ENCODE measurements around the gene BBIP1.

DNA sequence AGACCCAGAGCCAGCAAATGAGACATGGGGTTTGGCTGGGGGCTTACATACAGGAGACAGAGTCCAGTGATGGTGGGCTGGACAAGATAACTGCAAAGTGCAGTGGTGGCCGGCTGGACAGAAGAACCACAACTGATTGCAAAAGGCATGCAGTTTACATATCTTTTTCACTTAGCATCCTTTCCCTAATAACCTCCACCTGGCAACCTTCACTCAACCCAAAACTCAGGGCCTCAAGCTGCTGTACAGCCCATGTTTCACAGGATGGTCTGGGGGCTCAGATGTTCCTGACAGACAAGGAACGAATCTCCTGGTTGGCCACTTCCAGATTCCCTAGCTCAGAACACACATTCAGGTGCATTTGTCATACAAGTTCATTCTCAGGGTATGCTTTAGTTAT is 55.0 kb downstream of the BBIP1 start:
- no peak for TF ChIP-seq POLR2AphosphoS5 (IDR thresholded peaks at IDR 0.05; ENCODE audit: low read depth)
- TF ChIP-seq EZH2 (IDR thresholded peaks at IDR 0.05; ENCODE audit: low read depth, unreplicated experiment) = no peak
- TF ChIP-seq, protein P1, sequence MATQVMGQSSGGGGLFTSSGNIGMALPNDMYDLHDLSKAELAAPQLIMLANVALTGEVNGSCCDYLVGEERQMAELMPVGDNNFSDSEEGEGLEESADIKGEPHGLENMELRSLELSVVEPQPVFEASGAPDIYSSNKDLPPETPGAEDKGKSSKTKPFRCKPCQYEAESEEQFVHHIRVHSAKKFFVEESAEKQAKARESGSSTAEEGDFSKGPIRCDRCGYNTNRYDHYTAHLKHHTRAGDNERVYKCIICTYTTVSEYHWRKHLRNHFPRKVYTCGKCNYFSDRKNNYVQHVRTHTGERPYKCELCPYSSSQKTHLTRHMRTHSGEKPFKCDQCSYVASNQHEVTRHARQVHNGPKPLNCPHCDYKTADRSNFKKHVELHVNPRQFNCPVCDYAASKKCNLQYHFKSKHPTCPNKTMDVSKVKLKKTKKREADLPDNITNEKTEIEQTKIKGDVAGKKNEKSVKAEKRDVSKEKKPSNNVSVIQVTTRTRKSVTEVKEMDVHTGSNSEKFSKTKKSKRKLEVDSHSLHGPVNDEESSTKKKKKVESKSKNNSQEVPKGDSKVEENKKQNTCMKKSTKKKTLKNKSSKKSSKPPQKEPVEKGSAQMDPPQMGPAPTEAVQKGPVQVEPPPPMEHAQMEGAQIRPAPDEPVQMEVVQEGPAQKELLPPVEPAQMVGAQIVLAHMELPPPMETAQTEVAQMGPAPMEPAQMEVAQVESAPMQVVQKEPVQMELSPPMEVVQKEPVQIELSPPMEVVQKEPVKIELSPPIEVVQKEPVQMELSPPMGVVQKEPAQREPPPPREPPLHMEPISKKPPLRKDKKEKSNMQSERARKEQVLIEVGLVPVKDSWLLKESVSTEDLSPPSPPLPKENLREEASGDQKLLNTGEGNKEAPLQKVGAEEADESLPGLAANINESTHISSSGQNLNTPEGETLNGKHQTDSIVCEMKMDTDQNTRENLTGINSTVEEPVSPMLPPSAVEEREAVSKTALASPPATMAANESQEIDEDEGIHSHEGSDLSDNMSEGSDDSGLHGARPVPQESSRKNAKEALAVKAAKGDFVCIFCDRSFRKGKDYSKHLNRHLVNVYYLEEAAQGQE (IDR thresholded peaks at IDR 0.05; ENCODE audit: unreplicated experiment) = no peak
- TF ChIP-seq CTCF (conservative IDR thresholded peaks at IDR 0.05; ENCODE audit: low read depth in 2 of 2) = no peak
- no peak for TF ChIP-seq STAT1 (IDR thresholded peaks at IDR 0.05; ENCODE audit: unreplicated experiment)
- TF ChIP-seq CREB1 (CRISPR knock-in tag; IDR thresholded peaks at IDR 0.05; ENCODE audit: low read depth) = no peak
- TF ChIP-seq NANOG (IDR thresholded peaks at IDR 0.05; ENCODE audit: borderline replicate concordance) = no peak
- TF ChIP-seq EZH2phosphoT487 (IDR thresholded peaks at IDR 0.05; ENCODE audit: unreplicated experiment) = no peak
- TF ChIP-seq JUNB (IDR thresholded peaks at IDR 0.05; ENCODE audit: unreplicated experiment) = no peak
- TF ChIP-seq, protein P2, sequence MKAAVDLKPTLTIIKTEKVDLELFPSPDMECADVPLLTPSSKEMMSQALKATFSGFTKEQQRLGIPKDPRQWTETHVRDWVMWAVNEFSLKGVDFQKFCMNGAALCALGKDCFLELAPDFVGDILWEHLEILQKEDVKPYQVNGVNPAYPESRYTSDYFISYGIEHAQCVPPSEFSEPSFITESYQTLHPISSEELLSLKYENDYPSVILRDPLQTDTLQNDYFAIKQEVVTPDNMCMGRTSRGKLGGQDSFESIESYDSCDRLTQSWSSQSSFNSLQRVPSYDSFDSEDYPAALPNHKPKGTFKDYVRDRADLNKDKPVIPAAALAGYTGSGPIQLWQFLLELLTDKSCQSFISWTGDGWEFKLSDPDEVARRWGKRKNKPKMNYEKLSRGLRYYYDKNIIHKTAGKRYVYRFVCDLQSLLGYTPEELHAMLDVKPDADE (IDR thresholded peaks at IDR 0.05) = no peak
- no peak for TF ChIP-seq ZNF331 (CRISPR knock-in tag; IDR thresholded peaks at IDR 0.05; ENCODE audit: low read depth)
- TF ChIP-seq, protein P3, sequence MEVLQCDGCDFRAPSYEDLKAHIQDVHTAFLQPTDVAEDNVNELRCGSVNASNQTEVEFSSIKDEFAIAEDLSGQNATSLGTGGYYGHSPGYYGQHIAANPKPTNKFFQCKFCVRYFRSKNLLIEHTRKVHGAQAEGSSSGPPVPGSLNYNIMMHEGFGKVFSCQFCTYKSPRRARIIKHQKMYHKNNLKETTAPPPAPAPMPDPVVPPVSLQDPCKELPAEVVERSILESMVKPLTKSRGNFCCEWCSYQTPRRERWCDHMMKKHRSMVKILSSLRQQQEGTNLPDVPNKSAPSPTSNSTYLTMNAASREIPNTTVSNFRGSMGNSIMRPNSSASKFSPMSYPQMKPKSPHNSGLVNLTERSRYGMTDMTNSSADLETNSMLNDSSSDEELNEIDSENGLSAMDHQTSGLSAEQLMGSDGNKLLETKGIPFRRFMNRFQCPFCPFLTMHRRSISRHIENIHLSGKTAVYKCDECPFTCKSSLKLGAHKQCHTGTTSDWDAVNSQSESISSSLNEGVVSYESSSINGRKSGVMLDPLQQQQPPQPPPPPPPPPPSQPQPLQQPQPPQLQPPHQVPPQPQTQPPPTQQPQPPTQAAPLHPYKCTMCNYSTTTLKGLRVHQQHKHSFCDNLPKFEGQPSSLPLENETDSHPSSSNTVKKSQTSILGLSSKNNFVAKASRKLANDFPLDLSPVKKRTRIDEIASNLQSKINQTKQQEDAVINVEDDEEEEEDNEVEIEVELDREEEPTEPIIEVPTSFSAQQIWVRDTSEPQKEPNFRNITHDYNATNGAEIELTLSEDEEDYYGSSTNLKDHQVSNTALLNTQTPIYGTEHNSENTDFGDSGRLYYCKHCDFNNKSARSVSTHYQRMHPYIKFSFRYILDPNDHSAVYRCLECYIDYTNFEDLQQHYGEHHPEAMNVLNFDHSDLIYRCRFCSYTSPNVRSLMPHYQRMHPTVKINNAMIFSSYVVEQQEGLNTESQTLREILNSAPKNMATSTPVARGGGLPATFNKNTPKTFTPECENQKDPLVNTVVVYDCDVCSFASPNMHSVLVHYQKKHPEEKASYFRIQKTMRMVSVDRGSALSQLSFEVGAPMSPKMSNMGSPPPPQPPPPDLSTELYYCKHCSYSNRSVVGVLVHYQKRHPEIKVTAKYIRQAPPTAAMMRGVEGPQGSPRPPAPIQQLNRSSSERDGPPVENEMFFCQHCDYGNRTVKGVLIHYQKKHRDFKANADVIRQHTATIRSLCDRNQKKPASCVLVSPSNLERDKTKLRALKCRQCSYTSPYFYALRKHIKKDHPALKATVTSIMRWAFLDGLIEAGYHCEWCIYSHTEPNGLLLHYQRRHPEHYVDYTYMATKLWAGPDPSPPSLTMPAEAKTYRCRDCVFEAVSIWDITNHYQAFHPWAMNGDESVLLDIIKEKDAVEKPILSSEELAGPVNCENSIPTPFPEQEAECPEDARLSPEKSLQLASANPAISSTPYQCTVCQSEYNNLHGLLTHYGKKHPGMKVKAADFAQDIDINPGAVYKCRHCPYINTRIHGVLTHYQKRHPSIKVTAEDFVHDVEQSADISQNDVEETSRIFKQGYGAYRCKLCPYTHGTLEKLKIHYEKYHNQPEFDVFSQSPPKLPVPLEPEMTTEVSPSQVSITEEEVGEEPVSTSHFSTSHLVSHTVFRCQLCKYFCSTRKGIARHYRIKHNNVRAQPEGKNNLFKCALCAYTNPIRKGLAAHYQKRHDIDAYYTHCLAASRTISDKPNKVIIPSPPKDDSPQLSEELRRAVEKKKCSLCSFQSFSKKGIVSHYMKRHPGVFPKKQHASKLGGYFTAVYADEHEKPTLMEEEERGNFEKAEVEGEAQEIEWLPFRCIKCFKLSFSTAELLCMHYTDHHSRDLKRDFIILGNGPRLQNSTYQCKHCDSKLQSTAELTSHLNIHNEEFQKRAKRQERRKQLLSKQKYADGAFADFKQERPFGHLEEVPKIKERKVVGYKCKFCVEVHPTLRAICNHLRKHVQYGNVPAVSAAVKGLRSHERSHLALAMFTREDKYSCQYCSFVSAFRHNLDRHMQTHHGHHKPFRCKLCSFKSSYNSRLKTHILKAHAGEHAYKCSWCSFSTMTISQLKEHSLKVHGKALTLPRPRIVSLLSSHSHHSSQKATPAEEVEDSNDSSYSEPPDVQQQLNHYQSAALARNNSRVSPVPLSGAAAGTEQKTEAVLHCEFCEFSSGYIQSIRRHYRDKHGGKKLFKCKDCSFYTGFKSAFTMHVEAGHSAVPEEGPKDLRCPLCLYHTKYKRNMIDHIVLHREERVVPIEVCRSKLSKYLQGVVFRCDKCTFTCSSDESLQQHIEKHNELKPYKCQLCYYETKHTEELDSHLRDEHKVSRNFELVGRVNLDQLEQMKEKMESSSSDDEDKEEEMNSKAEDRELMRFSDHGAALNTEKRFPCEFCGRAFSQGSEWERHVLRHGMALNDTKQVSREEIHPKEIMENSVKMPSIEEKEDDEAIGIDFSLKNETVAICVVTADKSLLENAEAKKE (CRISPR knock-in tag; IDR thresholded peaks at IDR 0.05) = no peak
- no peak for TF ChIP-seq ZNF114 (CRISPR knock-in tag; IDR thresholded peaks at IDR 0.05)

All from GM23338 (cell line).